ENCODE measurements around the gene EREG. TPM values are rescaled to one million over a fixed set of nuclear protein-coding genes. Genes with fewer than 3 reads are reported as not detected.

The EREG gene
- total and polyA plus RNA-seq, 2 of the 8 experiments (the other 6 are each of a cell fraction or from before 2014, with no cell fraction given) = not detected

DNA sequence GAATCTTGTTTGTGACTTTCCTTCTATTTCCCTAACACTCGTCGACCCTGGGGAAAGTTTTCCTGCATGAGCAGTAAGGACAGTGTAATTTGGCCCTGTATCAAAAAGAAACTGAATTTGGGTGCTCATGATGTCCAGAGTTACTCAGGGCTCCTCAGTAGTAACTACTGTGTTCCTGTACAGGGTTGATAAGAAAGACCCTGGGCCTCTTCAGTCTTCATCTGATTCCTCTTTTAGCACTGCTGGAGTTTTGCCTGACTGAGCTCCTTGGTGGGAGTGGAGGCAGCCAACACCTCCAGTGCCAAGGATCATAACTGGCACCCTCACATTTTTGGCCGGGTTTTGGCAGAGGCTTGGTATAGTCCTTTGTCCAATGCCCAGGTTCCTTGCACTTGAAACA, 72.9 kb downstream of the EREG start (continued):
- TF ChIP-seq, protein P1, sequence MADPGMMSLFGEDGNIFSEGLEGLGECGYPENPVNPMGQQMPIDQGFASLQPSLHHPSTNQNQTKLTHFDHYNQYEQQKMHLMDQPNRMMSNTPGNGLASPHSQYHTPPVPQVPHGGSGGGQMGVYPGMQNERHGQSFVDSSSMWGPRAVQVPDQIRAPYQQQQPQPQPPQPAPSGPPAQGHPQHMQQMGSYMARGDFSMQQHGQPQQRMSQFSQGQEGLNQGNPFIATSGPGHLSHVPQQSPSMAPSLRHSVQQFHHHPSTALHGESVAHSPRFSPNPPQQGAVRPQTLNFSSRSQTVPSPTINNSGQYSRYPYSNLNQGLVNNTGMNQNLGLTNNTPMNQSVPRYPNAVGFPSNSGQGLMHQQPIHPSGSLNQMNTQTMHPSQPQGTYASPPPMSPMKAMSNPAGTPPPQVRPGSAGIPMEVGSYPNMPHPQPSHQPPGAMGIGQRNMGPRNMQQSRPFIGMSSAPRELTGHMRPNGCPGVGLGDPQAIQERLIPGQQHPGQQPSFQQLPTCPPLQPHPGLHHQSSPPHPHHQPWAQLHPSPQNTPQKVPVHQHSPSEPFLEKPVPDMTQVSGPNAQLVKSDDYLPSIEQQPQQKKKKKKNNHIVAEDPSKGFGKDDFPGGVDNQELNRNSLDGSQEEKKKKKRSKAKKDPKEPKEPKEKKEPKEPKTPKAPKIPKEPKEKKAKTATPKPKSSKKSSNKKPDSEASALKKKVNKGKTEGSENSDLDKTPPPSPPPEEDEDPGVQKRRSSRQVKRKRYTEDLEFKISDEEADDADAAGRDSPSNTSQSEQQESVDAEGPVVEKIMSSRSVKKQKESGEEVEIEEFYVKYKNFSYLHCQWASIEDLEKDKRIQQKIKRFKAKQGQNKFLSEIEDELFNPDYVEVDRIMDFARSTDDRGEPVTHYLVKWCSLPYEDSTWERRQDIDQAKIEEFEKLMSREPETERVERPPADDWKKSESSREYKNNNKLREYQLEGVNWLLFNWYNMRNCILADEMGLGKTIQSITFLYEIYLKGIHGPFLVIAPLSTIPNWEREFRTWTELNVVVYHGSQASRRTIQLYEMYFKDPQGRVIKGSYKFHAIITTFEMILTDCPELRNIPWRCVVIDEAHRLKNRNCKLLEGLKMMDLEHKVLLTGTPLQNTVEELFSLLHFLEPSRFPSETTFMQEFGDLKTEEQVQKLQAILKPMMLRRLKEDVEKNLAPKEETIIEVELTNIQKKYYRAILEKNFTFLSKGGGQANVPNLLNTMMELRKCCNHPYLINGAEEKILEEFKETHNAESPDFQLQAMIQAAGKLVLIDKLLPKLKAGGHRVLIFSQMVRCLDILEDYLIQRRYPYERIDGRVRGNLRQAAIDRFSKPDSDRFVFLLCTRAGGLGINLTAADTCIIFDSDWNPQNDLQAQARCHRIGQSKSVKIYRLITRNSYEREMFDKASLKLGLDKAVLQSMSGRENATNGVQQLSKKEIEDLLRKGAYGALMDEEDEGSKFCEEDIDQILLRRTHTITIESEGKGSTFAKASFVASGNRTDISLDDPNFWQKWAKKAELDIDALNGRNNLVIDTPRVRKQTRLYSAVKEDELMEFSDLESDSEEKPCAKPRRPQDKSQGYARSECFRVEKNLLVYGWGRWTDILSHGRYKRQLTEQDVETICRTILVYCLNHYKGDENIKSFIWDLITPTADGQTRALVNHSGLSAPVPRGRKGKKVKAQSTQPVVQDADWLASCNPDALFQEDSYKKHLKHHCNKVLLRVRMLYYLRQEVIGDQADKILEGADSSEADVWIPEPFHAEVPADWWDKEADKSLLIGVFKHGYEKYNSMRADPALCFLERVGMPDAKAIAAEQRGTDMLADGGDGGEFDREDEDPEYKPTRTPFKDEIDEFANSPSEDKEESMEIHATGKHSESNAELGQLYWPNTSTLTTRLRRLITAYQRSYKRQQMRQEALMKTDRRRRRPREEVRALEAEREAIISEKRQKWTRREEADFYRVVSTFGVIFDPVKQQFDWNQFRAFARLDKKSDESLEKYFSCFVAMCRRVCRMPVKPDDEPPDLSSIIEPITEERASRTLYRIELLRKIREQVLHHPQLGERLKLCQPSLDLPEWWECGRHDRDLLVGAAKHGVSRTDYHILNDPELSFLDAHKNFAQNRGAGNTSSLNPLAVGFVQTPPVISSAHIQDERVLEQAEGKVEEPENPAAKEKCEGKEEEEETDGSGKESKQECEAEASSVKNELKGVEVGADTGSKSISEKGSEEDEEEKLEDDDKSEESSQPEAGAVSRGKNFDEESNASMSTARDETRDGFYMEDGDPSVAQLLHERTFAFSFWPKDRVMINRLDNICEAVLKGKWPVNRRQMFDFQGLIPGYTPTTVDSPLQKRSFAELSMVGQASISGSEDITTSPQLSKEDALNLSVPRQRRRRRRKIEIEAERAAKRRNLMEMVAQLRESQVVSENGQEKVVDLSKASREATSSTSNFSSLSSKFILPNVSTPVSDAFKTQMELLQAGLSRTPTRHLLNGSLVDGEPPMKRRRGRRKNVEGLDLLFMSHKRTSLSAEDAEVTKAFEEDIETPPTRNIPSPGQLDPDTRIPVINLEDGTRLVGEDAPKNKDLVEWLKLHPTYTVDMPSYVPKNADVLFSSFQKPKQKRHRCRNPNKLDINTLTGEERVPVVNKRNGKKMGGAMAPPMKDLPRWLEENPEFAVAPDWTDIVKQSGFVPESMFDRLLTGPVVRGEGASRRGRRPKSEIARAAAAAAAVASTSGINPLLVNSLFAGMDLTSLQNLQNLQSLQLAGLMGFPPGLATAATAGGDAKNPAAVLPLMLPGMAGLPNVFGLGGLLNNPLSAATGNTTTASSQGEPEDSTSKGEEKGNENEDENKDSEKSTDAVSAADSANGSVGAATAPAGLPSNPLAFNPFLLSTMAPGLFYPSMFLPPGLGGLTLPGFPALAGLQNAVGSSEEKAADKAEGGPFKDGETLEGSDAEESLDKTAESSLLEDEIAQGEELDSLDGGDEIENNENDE (IDR thresholded peaks at IDR 0.05; ENCODE audit: insufficient replicate concordance, low read length) = no peak
- no peak for TF ChIP-seq HDAC2 (IDR thresholded peaks at IDR 0.05; ENCODE audit: borderline replicate concordance in 1 of 2, low read depth in 2 of 2, low read length in 2 of 2)
- no peak for TF ChIP-seq JUND (IDR thresholded peaks at IDR 0.05; ENCODE audit: low read length)
- no peak for TF ChIP-seq TBP (IDR thresholded peaks at IDR 0.05; ENCODE audit: low read depth, low read length)
- no peak for TF ChIP-seq BACH1 (IDR thresholded peaks at IDR 0.05; ENCODE audit: low read length)
- TF ChIP-seq, protein P2, sequence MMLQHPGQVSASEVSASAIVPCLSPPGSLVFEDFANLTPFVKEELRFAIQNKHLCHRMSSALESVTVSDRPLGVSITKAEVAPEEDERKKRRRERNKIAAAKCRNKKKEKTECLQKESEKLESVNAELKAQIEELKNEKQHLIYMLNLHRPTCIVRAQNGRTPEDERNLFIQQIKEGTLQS (IDR thresholded peaks at IDR 0.05; ENCODE audit: insufficient read depth, low read depth, low read length) = no peak
- TF ChIP-seq, protein P3, sequence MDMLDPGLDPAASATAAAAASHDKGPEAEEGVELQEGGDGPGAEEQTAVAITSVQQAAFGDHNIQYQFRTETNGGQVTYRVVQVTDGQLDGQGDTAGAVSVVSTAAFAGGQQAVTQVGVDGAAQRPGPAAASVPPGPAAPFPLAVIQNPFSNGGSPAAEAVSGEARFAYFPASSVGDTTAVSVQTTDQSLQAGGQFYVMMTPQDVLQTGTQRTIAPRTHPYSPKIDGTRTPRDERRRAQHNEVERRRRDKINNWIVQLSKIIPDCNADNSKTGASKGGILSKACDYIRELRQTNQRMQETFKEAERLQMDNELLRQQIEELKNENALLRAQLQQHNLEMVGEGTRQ (IDR thresholded peaks at IDR 0.05; ENCODE audit: low read length) = no peak
- no peak for TF ChIP-seq SIX5 (IDR thresholded peaks at IDR 0.05; ENCODE audit: low read depth, low read length)
